Thoracic aorta (tissue), 2 donors: ENCODE data around the gene CDADC1. TPM values are rescaled to one million over a fixed set of nuclear protein-coding genes. Genes with fewer than 3 reads are reported as not detected.

Source experiments
- ATAC-seq: fragments of 150-250 bp; one replicate; pipeline ENCODE4 v1.8.0; 2017; ENCODE audit warnings: low read depth; ENCODE audit not compliant: insufficient number of reproducible peaks, low FRiP score
- DNase-seq: peaks from one replicate; pipeline ENCODE4 v3.0.0-alpha.2; 2020; ENCODE audit warnings: low spot score
- H3K27ac ChIP-seq, 2 donors: fragments of 200-600 bp; sonication (generic); 1 replicate in 1 of 2; 2 replicates in 1 of 2; pipeline ENCODE4 v1.5.1; 2016; ENCODE audit warnings: mild to moderate bottlenecking in 2 of 2, moderate library complexity in 2 of 2
- H3K27me3 ChIP-seq: fragments of 200-600 bp; sonication (generic); replicated peaks from 2 replicates; pipeline ENCODE4 v1.6.0; 2016; ENCODE audit warnings: mild to moderate bottlenecking; ENCODE audit not compliant: insufficient read depth
- H3K36me3 ChIP-seq: fragments of 200-600 bp; sonication (generic); one replicate; pipeline ENCODE4 v1.5.1; 2016
- H3K4me1 ChIP-seq, 2 donors: fragments of 200-600 bp; sonication (generic); 1 replicate in 1 of 2; 2 replicates in 1 of 2; pipeline versions ENCODE4 v1.5.1 to v1.6.0; 2016; ENCODE audit warnings: low read depth in 2 of 2, mild to moderate bottlenecking in 1 of 2; ENCODE audit not compliant: control insufficient read depth in 1 of 2
- H3K4me3 ChIP-seq: fragments of 200-600 bp; sonication (generic); 2 replicates; pipeline ENCODE4 v1.5.1; 2016; ENCODE audit warnings: mild to moderate bottlenecking
- H3K9me3 ChIP-seq: fragments of 200-600 bp; sonication (generic); 2 replicates; pipeline ENCODE4 v1.5.1; 2016
- CTCF ChIP-seq: fragments of 200-600 bp; sonication (generic); IDR thresholded peaks from one replicate; pipeline ENCODE4 v1.5.1; 2019; ENCODE audit warnings: antibody characterized with exemption
- total RNA-seq, 2 donors: library from RNA; depleted of rRNA; stranded (reverse); fragments of >200 nt; gene quantifications; one replicate each; pipeline versions ENCODE4 v1.1.0 to v1.2.3, GENCODE V29; 2016

The CDADC1 gene
- total RNA-seq, 2 donors from 2014 or later, result 12.8 to 18.5 TPM

- DNase-seq, result no peak
- no peak overlapping the region for H3K27ac ChIP-seq
- H3K4me3 ChIP-seq, result no peak overlapping the region
- no peak for ATAC-seq
- peaks cover 5 to 18% of the 10 kb centered on the region in 2 donors for H3K4me1 ChIP-seq
- H3K9me3 ChIP-seq, result no peaks in the 10 kb centered on the region
- no peak for TF ChIP-seq CTCF
- no peaks in the 10 kb centered on the region for H3K36me3 ChIP-seq
- H3K27me3 ChIP-seq, result peaks cover 5% of the 10 kb centered on the region
These were observed 29.2 kb upstream of the CDADC1 start for GRCh38 chr13:49218493-49219051.

GRCh38 chr13:49219647-49220035, 28.1 kb upstream of the CDADC1 start:
- Histone ChIP-seq H3K36me3 (no peaks in the 10 kb centered on the region), H3K9me3 (no peaks in the 10 kb centered on the region), H3K4me1 (peaks cover 5 to 18% of the 10 kb centered on the region in 2 donors), H3K27me3 (peaks cover 5% of the 10 kb centered on the region), H3K4me3 (peak overlapping the region; percentile 66), H3K27ac (no peak overlapping the region)
- no peak for DNase-seq
- no peak for ATAC-seq
- no peak for TF ChIP-seq CTCF

GRCh38 chr13:49220036-49220855, 27.5 kb upstream of the CDADC1 start, which contains the start of gene MLNR:
MLNR (plus strand) TSS chr13:49220338; CDS start chr13:49220338, 0 bp downstream.
- no peak within 1 kb of the TSS for H3K27ac ChIP-seq
- peaks cover 5% of the 10 kb centered on the region for H3K27me3 ChIP-seq
- ATAC-seq (no peak), DNase-seq (no peak)
- H3K9me3 ChIP-seq, result no peaks in the 10 kb centered on the region
- no peaks in the 10 kb centered on the region for H3K36me3 ChIP-seq
- TF ChIP-seq CTCF, result peak; percentile 5
- H3K4me3 ChIP-seq, result peak within 1 kb of the TSS; percentile 66
- peaks cover 5 to 18% of the 10 kb centered on the region in 2 donors for H3K4me1 ChIP-seq

GRCh38 chr13:49220856-49221589, 26.7 kb upstream of the CDADC1 start:
- DNase-seq (no peak), ATAC-seq (no peak)
- Histone ChIP-seq H3K27me3 (peaks cover 5% of the 10 kb centered on the region), H3K27ac (no peak overlapping the region), H3K36me3 (no peaks in the 10 kb centered on the region), H3K4me3 (peak overlapping the region; percentile 66), H3K4me1 (peaks cover 5 to 18% of the 10 kb centered on the region in 2 donors), H3K9me3 (no peaks in the 10 kb centered on the region)
- no peak for TF ChIP-seq CTCF

GRCh38 chr13:49221590-49221965, 26.1 kb upstream of the CDADC1 start:
- DNase-seq (no peak), ATAC-seq (no peak)
- no peaks in the 10 kb centered on the region for H3K36me3 ChIP-seq
- no peak overlapping the region for H3K4me3 ChIP-seq
- peaks cover 5% of the 10 kb centered on the region for H3K27me3 ChIP-seq
- H3K4me1 ChIP-seq, result peaks cover 5 to 18% of the 10 kb centered on the region in 2 donors
- H3K9me3 ChIP-seq, result no peaks in the 10 kb centered on the region
- TF ChIP-seq CTCF, result no peak
- H3K27ac ChIP-seq, result no peak overlapping the region
